GM12892 (cell line): Measurements from ENCODE around the gene MYCBP2.

Source experiments
- POLR2AphosphoS5 ChIP-seq: IDR thresholded peaks from 2 replicates; pipeline ENCODE4 v1.6.1; 2011; ENCODE audit warnings: low read depth, low read length, control low read depth
- TAF1 ChIP-seq: IDR thresholded peaks from 2 replicates; pipeline ENCODE4 v1.6.1; 2011; ENCODE audit warnings: low read depth, mild to moderate bottlenecking, control low read depth, low read length, borderline replicate concordance

DNA sequence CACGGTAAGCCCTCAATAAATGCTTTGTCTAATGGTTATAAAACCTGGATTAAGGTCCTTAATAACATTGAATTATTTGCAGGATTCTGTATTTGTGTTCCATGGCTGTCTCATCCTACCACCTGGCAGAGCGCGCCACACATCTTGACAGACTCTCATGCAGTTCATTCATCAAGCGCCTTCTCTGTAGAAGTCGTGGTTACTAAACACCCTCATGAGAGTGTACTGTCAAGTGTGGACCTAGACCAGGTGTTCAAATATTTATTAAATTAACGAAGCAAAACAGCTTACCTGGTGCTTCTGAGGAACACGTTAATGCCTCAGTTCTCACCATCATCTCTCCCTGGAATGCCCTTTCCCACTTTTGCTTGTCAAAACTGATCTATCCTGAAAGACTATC, 286.8 kb downstream of the MYCBP2 start:
- no peak for TF ChIP-seq POLR2AphosphoS5
- no peak for TF ChIP-seq TAF1
